Stimulated activated naive B cell treated with anti-CD40 and anti-IgM and Interleukin-4, amounts not matched to agents 10 μg/mL and 1 μg/mL and 100 μg/mL, for 72 hours (primary cell): ENCODE measurements around the gene CHRM2.

Experiments
- ATAC-seq, 2 donors: fragments of 150-1000 bp; cut with Tn5 transposase; replicated peaks; 2 replicates each; pipeline ENCODE4 v1.10.0; 2021; ENCODE audit warnings: moderate library complexity in 1 of 2
- DNase-seq: peaks from one replicate; pipeline ENCODE4 v3.0.0; 2021
- H3K27ac Mint-ChIP-seq: one replicate; pipeline ENCODE4 v1.8.0; 2022; ENCODE audit warnings: mild to moderate bottlenecking, mixed read lengths
- H3K27me3 Mint-ChIP-seq, 2 donors: one replicate each; pipeline ENCODE4 v1.8.0; 2022; ENCODE audit warnings: mixed read lengths in 2 of 2
- H3K36me3 Mint-ChIP-seq, 2 donors: one replicate each; pipeline ENCODE4 v1.8.0; 2022; ENCODE audit warnings: mixed read lengths in 2 of 2, mild to moderate bottlenecking in 1 of 2
- H3K4me1 Mint-ChIP-seq, 2 donors: one replicate each; pipeline ENCODE4 v1.8.0; 2022; ENCODE audit warnings: mixed read lengths in 2 of 2, mild to moderate bottlenecking in 1 of 2
- H3K4me3 Mint-ChIP-seq, 2 donors: one replicate each; pipeline ENCODE4 v1.8.0; 2022; ENCODE audit warnings: mild to moderate bottlenecking in 2 of 2, mixed read lengths in 2 of 2, moderate library complexity in 1 of 2
- H3K9me3 Mint-ChIP-seq, 2 donors: one replicate each; pipeline ENCODE4 v1.8.0; 2022; ENCODE audit warnings: mixed read lengths in 2 of 2, mild to moderate bottlenecking in 1 of 2

CHRM2 gene

DNA sequence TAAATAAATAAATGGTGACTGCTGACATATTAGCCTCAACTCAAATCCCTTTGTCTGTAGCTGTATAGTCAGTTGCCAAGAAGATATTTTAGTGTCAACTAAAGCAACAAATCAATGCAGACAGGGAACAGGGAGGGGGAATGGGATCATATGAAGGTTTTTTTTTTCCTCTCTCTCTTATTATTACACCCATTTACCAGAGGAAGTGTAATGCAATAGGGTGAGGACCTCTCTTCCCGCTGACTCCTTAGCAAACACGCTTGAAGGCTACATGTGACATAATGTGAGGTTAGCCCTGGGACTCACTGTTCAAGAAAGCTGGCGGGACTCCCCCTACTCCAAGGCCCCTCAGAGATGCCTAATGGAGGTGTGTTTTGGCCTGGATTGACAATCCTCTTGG is 88.2 kb downstream of the CHRM2 start:
- no peaks in the 10 kb centered on the region for H3K27me3 Mint-ChIP-seq
- peaks cover 3 to 6% of the 10 kb centered on the region in 2 donors for H3K9me3 Mint-ChIP-seq
- no peak for DNase-seq
- H3K4me3 Mint-ChIP-seq: no peak overlapping the region
- ATAC-seq: no peak
- no peaks in the 10 kb centered on the region for H3K4me1 Mint-ChIP-seq
- no peaks in the 10 kb centered on the region for H3K36me3 Mint-ChIP-seq
- H3K27ac Mint-ChIP-seq: no peak overlapping the region

DNA sequence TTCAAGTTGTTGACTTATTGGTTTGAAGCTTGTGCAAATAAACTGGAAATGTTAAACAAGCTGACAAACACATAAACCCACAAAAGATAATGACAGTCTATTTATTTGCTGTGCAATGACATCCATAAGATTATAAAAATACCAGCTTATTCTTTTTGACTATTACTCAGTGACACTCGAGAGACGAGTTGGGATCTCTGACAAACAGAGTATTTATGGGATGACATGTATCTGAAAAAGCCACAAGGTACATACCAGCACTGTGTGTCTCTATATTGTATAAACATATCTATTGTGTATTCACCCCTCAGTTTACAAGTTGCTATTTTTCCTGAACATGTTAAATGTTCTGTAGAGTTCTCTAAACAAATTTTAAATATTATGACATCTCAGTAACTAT is 88.9 kb downstream of the CHRM2 start:
- H3K9me3 Mint-ChIP-seq: peaks cover 3 to 6% of the 10 kb centered on the region in 2 donors
- ATAC-seq (no peak), DNase-seq (no peak)
- no peaks in the 10 kb centered on the region for H3K27me3 Mint-ChIP-seq
- H3K4me1 Mint-ChIP-seq: no peaks in the 10 kb centered on the region
- no peaks in the 10 kb centered on the region for H3K36me3 Mint-ChIP-seq
- H3K27ac Mint-ChIP-seq: no peak overlapping the region
- H3K4me3 Mint-ChIP-seq: no peak overlapping the region

DNA sequence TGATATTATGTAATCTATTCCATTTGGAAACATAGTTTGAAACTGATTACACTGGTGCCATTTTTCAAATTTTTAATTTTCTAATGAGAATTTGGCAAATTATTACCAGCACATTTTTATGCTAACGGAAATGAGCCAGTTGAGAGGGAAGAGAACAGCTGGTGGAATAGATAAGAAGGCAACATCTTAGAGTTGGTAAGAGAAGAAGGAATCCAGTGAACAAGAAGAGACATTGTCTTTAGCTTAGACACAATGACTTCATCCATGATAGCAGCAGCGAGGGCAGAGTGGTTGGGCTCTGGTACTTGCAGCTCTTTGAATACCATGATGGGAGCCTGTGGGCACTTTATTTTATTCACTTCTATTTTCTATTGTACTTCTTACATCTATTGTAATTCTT is 89.6 kb downstream of the CHRM2 start:
- H3K27ac Mint-ChIP-seq: no peak overlapping the region
- no peak for DNase-seq

DNA sequence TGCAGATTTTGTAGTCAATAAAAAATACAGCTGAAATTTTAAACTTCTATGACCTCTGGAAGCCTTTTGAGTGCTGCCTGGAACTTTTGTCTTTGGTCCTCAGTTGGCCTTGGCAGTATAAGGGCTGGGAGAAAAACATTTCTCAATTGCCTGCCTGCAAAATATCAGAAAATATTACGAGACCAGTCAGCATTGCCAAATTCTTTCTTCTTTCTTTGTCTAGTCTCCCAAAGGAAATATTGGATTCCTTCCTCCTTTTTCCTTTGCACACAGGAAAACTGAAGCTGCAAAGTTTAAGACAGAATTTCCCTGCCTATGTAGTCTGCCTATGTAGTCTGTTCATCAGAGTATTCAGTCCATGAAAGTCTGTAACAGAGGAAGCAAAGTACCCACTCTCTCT is 95.9 kb downstream of the CHRM2 start:
- H3K4me3 Mint-ChIP-seq: no peak overlapping the region
- H3K4me1 Mint-ChIP-seq: no peaks in the 10 kb centered on the region
- peaks cover 0 to 2% of the 10 kb centered on the region in 2 donors for H3K9me3 Mint-ChIP-seq
- no peaks in the 10 kb centered on the region for H3K36me3 Mint-ChIP-seq
- ATAC-seq (no peak), DNase-seq (no peak)
- H3K27ac Mint-ChIP-seq: no peak overlapping the region
- no peaks in the 10 kb centered on the region for H3K27me3 Mint-ChIP-seq

More for the DNA sequence above, 89.6 kb downstream of the CHRM2 start:
- no peak for ATAC-seq
- peaks cover 0 to 4% of the 10 kb centered on the region in 2 donors for H3K9me3 Mint-ChIP-seq
- H3K4me1 Mint-ChIP-seq: no peaks in the 10 kb centered on the region
- H3K4me3 Mint-ChIP-seq: no peak overlapping the region
- no peaks in the 10 kb centered on the region for H3K27me3 Mint-ChIP-seq
- H3K36me3 Mint-ChIP-seq: no peaks in the 10 kb centered on the region

DNA sequence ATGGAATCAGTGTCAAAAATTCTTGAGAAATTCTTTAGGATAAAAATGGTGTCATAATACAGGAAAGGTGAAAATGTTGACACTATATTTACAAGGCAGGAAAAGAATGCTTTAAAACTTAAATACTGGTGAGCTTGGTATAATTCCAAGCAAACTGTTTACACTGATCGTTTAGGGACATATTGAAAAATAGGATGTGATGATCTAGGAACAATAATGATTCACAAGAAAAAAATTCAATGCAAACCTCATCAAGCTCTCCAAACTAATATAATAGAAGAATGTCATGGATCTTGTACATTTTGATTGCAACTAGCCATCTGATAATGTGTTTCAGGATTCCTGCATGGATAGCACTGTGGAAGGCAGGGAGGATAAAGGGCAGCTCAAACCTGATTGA is 98.4 kb downstream of the CHRM2 start:
- DNase-seq (no peak), ATAC-seq (no peak)
- Mint-ChIP-seq H3K27me3 (no peaks in the 10 kb centered on the region), H3K9me3 (peaks cover 0 to 2% of the 10 kb centered on the region in 2 donors), H3K36me3 (no peaks in the 10 kb centered on the region), H3K4me1 (no peaks in the 10 kb centered on the region), H3K27ac (no peak overlapping the region), H3K4me3 (no peak overlapping the region)

DNA sequence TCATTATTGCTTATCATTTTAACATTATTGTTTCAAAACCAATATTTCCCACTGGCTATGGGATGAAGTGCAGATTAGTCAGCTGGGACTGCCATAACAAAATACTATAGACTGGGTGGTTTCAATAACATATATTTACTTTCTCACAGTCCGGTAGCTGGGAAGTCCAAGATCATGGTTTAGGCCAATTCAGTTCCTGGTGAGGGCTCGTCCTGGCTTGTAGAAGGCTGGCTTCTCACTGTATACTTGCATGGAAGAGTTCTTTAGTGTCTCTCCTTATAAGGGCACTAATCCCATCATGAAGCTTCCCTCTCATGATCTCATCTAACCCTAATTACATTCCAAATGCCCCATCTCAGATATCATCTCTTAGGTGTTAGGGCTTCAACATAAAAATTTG is 101.3 kb downstream of the CHRM2 start:
- Mint-ChIP-seq H3K27me3 (no peaks in the 10 kb centered on the region), H3K4me3 (no peak overlapping the region), H3K27ac (no peak overlapping the region), H3K36me3 (no peaks in the 10 kb centered on the region), H3K9me3 (peaks cover 4 to 6% of the 10 kb centered on the region in 2 donors), H3K4me1 (no peaks in the 10 kb centered on the region)
- ATAC-seq: no peak
- DNase-seq: no peak

DNA sequence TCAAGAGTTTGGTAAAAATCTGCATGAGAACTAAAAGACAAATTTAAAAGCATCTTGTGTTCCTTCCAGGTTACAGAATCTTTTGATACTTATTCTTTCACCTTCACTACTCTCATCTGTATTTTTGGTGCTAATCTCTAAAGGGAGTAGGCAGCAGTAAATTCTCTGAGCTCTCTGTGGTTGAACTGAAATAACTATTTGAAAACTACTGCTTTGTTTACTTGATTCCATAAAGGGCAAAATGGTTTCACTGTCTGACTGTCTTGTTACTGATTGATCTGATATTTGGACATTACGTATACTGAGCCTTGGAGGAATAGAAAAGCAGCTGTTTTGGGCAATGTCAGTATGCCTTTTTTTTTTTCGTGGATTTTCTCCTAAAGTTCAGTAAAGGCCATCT is 103.3 kb downstream of the CHRM2 start:
- H3K27ac Mint-ChIP-seq: no peak overlapping the region
- no peaks in the 10 kb centered on the region for H3K27me3 Mint-ChIP-seq
- no peak for ATAC-seq
- H3K36me3 Mint-ChIP-seq: no peaks in the 10 kb centered on the region
- DNase-seq: no peak
- H3K4me3 Mint-ChIP-seq: no peak overlapping the region
- H3K9me3 Mint-ChIP-seq: peaks cover 4 to 6% of the 10 kb centered on the region in 2 donors
- H3K4me1 Mint-ChIP-seq: no peaks in the 10 kb centered on the region

DNA sequence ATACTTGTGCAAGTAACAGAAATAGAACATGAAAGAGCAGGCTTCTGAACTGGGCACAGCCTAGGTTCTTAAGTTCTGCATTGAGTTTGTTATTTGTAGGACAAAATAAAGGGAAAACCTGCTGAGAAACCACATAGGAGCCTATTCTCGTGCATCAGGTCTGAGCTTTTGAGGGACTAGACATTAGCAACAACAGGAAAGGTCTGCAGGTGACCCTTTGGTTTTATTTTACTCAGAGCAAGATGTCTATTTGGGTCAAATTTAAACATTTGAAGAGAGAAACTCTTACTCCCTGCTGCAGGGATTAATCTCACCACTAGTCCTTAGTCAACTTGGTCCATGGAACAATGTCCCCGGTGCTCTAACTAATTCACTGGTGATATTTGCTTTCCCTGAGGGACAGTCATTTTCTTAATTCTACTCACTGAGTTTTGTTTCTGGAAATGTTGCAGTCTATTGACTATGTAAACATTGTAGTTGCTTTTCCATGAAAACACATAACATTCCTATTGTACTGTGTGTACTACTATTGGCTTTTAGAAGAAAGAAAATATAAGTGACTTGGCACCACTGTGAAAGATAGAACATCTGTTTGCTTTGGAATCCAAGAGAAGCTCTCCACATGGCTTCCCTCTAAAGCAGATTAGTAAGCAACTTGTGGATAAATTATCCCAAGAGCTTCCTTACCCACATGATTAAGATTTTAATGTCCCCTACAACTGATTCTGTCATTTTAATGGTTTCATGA is 108.2 kb downstream of the CHRM2 start:
- DNase-seq (no peak), ATAC-seq (no peak)
- H3K9me3 Mint-ChIP-seq: peaks cover 4 to 9% of the 10 kb centered on the region in 2 donors
- H3K4me1 Mint-ChIP-seq: no peaks in the 10 kb centered on the region
- no peak overlapping the region for H3K4me3 Mint-ChIP-seq
- no peak overlapping the region for H3K27ac Mint-ChIP-seq
- no peaks in the 10 kb centered on the region for H3K36me3 Mint-ChIP-seq
- no peaks in the 10 kb centered on the region for H3K27me3 Mint-ChIP-seq

DNA sequence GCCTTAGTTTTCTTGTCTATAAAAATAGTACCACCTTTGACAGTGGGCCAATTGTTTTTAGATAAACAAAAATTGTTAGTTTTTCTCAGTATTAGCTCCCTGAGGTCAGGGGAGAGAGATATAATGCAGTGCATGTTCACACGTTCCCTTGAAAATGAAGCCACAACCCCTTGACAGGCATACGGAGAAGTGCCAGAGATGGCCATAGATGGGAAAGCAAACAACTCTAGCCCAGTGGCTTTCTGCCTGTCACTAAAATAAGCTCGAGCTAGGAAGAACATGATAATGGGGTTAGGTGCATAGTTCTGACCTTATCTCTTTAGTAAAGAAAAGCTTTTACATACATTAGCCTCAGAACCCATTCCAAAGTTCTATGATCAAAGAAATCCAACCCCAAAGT is 124.9 kb downstream of the CHRM2 start:
- ATAC-seq: no peak
- H3K9me3 Mint-ChIP-seq: peaks cover 4 to 15% of the 10 kb centered on the region in 2 donors
- H3K4me3 Mint-ChIP-seq: no peak overlapping the region

DNA sequence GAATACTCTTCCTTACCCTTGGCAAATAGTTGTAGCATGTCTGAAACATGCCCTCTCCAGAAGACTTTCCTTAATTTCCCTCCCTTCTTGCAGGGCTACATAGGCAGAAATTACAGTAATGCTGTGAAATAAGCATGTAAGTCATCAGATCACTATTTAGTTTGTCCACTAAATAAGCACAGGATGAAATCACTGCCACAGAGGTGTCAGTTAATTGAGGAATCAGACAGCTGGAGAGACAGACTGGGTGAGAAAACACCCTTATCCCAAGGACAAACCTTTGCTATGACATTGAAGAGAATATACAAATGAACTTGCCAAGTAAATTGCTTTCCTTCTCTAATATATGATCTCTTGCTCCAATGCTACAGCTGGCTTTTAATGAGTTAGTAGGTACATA is 129.3 kb downstream of the CHRM2 start:
- no peak for ATAC-seq

More for the DNA sequence above, 124.9 kb downstream of the CHRM2 start:
- DNase-seq: no peak
- H3K27me3 Mint-ChIP-seq: no peaks in the 10 kb centered on the region
- no peak overlapping the region for H3K27ac Mint-ChIP-seq
- H3K4me1 Mint-ChIP-seq: no peaks in the 10 kb centered on the region
- no peaks in the 10 kb centered on the region for H3K36me3 Mint-ChIP-seq

DNA sequence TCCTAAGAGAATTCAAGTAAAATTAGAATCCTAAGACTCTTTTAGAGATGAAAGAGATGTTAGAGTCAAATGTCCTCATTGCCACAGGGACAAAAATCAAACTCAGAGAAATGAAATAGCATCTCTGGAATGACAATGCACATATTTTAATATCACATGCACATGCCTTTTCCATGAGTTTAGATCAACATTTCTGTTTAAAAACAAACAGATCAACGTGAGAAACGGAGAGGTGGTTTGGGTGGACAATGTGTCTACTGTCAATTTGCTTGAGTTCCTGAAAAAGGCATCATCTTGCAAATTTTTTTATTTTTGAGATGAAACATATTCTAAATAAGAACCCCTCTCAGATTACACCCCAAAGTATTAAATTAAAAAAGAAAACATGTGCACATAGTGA is 130.0 kb downstream of the CHRM2 start:
- Mint-ChIP-seq H3K27ac (no peak overlapping the region), H3K27me3 (no peaks in the 10 kb centered on the region), H3K4me3 (no peak overlapping the region), H3K36me3 (no peaks in the 10 kb centered on the region), H3K4me1 (no peaks in the 10 kb centered on the region), H3K9me3 (peaks cover 0 to 1% of the 10 kb centered on the region in 2 donors)
- DNase-seq (no peak), ATAC-seq (no peak)

More for the DNA sequence above, 129.3 kb downstream of the CHRM2 start:
- DNase-seq: no peak
- Mint-ChIP-seq H3K36me3 (no peaks in the 10 kb centered on the region), H3K4me1 (no peaks in the 10 kb centered on the region), H3K27me3 (no peaks in the 10 kb centered on the region), H3K4me3 (no peak overlapping the region), H3K9me3 (peaks cover 0 to 1% of the 10 kb centered on the region in 2 donors), H3K27ac (no peak overlapping the region)

DNA sequence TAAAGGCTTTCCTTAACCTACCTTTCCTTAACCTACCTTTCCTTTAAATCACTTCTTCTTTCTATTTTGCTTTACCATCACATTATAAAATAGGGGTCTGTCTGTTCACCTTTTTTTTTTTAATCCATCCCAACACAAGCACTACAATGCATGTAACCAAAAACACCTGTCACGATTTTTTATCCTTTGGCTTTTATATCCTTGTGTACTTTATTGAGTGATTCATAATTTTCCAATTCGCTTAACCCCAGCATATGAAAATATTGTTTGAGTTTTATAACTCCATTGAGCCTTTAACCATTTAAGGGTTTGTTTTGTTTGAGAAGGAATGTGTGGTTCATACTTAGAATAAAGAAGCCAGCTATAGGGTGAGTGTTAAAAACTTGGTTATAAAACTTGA is 132.2 kb downstream of the CHRM2 start:
- no peak overlapping the region for H3K4me3 Mint-ChIP-seq
- H3K9me3 Mint-ChIP-seq: peaks cover 0 to 3% of the 10 kb centered on the region in 2 donors
- H3K27me3 Mint-ChIP-seq: no peaks in the 10 kb centered on the region
- no peak overlapping the region for H3K27ac Mint-ChIP-seq
- DNase-seq (no peak), ATAC-seq (no peak)
- no peaks in the 10 kb centered on the region for H3K4me1 Mint-ChIP-seq
- no peaks in the 10 kb centered on the region for H3K36me3 Mint-ChIP-seq

DNA sequence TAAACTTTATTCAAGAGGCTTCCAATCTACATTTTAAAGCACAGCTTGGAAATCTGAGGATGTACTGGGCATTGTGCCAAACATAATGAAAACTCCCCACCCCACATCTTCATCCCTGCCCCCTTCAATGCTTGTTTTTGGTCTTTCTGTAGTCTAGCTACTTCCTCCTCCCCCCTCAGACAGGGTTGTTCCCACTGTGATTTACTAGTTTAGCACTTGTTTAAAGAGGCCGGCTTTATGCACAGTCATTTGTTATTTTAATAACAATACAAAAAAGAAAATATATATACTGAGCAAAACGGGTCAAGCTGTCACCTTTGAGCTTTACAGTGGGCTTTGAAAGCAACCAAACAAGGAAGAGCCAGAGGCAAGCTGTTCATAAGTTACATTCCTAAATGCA is 132.6 kb downstream of the CHRM2 start:
- Mint-ChIP-seq H3K4me1 (no peaks in the 10 kb centered on the region), H3K9me3 (peaks cover 0 to 3% of the 10 kb centered on the region in 2 donors), H3K27ac (no peak overlapping the region), H3K36me3 (no peaks in the 10 kb centered on the region), H3K27me3 (no peaks in the 10 kb centered on the region), H3K4me3 (no peak overlapping the region)
- DNase-seq (no peak), ATAC-seq (no peak)

DNA sequence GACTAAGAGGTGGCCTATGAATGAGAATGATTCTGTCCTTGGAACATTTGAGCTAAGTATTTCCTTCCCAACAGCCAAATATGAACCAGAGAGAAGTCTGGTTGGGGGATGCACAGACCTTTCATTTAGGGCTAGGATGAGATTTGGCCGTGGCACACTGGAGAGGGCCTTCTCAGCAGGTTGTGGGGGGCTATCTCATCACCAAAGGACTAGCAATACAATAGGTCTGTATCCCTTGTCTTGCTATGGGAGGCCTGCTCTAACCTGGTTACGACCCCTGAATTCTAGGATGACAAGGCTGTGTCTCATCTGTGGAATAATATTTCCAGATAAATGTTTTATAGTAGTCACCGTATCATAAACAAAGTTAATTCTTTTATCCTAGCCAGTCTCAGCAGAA is 133.0 kb downstream of the CHRM2 start:
- H3K4me3 Mint-ChIP-seq: no peak overlapping the region
- H3K36me3 Mint-ChIP-seq: no peaks in the 10 kb centered on the region
- no peaks in the 10 kb centered on the region for H3K4me1 Mint-ChIP-seq
- H3K9me3 Mint-ChIP-seq: peaks cover 0 to 3% of the 10 kb centered on the region in 2 donors
- no peak overlapping the region for H3K27ac Mint-ChIP-seq
- DNase-seq (no peak), ATAC-seq (no peak)
- no peaks in the 10 kb centered on the region for H3K27me3 Mint-ChIP-seq

DNA sequence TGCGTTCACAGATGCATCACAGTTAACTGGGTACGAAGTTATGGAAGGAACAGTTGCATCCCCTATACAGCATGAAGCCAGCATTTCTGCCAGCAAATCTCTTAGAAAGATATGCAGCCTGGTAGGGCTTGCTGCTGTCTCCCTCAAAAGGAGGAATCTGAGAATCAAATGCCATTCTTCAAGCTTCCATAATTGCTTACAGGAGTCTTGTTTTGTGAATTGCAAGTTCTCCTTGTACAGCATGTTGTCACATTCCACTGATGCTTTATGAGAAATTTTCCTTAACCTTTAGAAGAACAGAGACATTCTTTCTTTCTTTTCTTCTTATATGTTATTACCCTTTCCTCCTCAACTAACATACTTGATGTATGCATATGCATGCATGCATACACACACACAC is 134.6 kb downstream of the CHRM2 start:
- DNase-seq (no peak), ATAC-seq (no peak)
- Mint-ChIP-seq H3K27ac (no peak overlapping the region), H3K4me3 (no peak overlapping the region), H3K9me3 (peaks cover 0 to 2% of the 10 kb centered on the region in 2 donors), H3K27me3 (no peaks in the 10 kb centered on the region), H3K36me3 (no peaks in the 10 kb centered on the region), H3K4me1 (no peaks in the 10 kb centered on the region)
